ENCODE results near the gene BRD1.

DNA sequence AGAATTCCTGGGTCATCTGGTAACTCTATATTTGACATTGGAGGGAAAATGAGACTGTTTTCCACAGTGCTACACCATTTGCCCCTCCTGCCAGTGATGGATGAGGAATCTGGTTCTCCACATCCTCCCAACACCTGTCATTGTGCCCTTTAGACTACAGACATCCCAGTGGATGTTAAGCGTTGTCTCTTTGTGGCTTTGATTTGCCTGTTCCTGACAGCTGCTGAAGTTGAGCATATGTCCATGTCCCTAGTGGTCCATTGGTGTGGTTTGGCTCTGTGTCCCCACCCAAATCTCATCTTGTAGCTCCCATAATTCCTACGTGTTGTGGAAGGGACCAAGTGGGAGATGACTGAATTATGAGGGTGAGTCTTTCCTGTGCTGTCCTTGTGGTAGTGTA is 88.5 kb downstream of the BRD1 start:
- TF ChIP-seq, protein P1, sequence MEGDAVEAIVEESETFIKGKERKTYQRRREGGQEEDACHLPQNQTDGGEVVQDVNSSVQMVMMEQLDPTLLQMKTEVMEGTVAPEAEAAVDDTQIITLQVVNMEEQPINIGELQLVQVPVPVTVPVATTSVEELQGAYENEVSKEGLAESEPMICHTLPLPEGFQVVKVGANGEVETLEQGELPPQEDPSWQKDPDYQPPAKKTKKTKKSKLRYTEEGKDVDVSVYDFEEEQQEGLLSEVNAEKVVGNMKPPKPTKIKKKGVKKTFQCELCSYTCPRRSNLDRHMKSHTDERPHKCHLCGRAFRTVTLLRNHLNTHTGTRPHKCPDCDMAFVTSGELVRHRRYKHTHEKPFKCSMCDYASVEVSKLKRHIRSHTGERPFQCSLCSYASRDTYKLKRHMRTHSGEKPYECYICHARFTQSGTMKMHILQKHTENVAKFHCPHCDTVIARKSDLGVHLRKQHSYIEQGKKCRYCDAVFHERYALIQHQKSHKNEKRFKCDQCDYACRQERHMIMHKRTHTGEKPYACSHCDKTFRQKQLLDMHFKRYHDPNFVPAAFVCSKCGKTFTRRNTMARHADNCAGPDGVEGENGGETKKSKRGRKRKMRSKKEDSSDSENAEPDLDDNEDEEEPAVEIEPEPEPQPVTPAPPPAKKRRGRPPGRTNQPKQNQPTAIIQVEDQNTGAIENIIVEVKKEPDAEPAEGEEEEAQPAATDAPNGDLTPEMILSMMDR (IDR thresholded peaks at IDR 0.05): no peak
- no peak for TF ChIP-seq POLR2AphosphoS5 (IDR thresholded peaks at IDR 0.05; ENCODE audit: insufficient read depth in 1 of 2, low read depth in 1 of 2)
